GM19438 (cell line): ENCODE measurements around the gene NPAS3.

Source experiments
- ATAC-seq: cut with Tn5 transposase; IDR thresholded peaks from one replicate; pipeline ENCODE4 v1.9.1; 2021; ENCODE audit warnings: low read depth; ENCODE audit not compliant: unreplicated experiment

Gene NPAS3

DNA sequence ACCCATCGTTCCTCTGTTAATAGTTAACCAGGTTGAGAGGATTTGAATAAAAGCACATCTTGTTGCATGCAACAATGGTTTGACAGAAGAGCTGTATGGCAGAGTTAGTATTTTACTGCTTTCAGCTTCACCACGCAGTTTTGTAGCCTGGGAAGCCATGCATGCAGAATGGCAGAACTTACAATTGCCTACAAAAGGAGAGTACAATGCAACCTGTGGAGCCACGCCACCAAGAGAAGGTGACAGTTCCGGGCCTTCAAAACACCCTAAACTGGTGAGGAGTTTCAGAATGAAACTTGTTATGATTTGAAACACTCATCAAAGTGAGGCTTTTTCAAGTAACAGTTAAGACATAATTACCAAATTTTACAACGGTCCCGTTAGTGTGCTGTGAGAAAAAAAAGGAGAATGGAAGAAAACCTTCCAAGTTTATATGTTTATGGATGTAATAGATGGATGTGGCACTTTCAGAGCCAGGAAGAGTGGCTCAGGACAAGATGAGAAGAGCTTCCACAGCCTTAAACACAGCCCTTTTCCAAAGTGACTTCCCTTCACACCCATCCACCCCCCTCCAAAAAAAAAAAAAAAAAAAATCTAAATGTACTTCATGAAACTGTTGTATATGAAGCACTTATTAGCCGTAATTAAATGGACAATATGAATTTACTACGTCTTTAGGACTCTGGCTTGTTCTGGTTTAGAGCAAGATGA, 853.5 kb downstream of the NPAS3 start:
- ATAC-seq = peak; percentile 65

DNA sequence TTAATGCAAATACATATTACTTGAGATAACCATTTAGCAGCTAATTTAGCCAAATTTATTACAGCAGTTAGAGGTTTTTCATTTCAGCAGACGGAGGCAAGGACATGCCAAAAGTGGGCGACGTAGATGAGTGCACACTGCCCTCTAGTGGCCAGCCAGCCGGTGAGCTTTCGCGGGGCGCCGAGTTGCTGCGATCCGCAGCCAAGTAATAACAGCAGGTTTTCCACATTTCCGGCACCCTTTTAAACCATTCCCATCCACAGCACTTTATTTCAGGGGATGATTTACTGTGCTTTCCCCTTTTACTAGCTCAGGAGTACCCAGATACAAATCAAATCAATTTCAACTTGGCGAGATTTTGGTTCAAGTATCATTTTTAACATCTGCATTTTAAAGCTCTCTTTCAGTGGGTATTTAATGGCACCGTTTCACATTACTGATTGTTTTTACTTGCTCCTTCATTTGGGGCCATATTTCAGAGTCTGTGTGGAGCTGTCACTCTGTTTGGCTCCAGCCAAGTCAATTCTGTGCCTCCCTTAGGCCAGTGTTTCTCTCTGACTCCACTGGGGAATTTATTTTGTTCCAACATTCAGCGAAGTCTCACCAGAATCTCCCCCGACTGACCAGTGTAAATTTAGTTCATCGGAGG, 854.2 kb downstream of the NPAS3 start:
- peak; percentile 43 for ATAC-seq

DNA sequence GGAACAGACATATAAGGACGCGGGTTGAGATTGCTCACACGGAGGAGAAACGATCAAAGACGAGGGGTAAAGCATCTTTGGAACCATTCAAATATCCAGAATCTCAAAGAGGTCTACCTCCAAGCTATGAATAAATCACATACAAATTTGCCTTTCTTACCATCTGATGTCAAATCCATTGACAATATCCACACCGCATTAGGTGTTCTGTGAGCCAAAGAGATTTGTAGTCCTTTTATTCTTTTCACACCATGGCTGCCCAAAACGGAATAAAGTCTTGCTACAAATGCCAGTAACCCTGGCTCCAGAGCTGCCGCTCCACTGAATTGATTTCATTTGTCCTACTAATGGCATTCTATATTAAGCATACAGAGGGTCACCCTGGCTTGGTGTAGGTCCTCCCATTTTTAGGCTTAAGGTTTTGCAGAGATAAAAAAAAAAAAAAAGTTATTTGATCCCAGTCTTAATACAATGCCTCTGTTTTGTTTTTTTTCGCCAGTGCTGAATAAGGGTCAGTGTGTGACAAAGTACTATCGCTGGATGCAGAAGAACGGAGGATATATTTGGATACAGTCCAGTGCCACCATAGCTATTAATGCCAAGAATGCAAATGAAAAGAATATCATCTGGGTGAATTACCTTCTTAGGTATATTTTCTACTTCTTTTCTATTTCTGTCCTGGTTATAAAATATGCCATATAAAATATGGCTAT, 854.9 kb downstream of the NPAS3 start:
- ATAC-seq = no peak

DNA sequence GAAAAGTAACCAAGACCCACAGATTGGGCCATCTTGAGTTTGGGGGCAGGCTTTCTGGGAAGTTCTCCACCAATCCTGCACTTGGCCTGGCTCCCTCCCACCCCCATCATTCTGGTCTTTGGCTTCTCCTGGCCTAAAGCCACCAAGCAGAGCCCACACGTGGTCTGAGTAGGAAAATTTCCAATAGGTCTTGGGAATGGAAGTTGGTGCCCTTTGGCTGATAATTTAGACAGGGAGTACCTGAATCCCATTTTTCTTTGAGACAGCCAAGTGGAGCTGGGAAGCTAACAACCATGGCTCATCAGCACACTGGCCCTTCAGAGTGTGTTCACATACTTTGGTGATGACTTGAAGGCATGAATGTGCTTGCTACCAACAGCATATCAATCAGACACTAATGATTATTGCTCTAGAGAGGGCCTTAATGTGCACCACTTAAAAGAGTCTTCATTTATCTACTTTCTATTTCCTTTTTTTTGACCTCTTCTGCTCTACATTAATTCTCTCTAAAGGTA, 856.2 kb downstream of the NPAS3 start:
- ATAC-seq = no peak

DNA sequence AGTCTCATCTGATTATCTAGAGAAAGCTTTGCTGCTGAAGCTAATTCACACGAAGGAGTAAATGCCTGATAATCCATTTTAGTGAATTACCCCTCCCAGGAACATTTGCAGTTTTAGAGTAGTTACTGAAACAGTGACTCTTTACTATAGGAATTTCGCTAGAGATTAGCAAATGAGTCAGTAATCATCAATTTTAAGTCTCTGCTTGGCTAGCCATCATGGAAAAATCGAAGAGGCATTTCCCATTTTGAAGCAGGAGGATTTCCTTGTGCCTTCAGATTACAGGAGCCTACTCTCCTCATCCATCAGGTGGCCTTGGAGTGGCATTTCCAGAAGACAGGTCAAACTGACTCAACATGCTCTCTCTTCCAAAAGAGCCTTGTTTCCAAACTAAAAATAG, 857.7 kb downstream of the NPAS3 start:
- no peak for ATAC-seq

DNA sequence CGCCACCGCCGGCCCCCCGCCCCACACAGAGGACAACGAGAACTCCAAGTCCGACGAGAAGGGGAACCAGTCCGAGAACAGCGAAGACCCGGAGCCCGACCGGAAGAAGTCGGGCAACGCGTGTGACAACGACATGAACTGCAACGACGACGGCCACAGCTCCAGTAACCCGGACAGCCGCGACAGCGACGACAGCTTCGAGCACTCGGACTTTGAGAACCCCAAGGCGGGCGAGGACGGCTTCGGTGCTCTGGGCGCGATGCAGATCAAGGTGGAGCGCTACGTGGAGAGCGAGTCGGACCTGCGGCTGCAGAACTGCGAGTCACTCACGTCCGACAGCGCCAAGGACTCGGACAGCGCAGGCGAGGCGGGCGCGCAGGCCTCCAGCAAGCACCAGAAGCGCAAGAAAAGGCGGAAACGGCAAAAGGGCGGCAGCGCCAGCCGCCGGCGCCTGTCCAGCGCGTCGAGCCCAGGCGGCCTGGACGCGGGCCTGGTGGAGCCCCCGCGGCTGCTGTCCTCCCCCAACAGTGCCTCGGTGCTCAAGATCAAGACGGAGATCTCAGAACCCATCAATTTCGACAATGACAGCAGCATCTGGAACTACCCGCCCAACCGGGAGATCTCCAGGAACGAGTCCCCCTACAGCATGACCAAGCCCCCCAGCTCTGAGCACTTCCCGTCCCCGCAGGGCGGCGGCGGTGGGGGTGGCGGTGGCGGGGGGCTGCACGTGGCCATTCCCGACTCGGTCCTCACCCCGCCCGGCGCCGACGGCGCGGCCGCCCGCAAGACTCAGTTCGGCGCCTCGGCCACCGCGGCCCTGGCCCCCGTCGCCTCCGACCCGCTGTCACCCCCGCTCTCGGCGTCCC, 861.3 kb downstream of the NPAS3 start:
- ATAC-seq = no peak

DNA sequence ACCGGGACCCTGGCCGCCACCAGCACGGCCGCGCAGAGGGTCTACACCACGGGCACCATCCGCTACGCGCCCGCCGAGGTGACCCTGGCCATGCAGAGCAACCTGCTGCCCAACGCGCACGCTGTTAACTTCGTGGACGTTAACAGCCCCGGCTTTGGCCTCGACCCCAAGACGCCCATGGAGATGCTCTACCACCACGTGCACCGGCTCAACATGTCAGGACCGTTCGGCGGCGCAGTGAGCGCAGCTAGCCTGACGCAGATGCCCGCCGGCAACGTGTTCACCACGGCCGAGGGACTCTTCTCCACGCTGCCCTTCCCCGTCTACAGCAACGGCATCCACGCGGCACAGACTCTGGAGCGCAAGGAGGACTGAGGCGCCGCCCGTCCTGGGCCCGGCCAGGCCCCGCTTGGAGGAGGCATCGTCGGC, 862.1 kb downstream of the NPAS3 start:
- no peak for ATAC-seq

DNA sequence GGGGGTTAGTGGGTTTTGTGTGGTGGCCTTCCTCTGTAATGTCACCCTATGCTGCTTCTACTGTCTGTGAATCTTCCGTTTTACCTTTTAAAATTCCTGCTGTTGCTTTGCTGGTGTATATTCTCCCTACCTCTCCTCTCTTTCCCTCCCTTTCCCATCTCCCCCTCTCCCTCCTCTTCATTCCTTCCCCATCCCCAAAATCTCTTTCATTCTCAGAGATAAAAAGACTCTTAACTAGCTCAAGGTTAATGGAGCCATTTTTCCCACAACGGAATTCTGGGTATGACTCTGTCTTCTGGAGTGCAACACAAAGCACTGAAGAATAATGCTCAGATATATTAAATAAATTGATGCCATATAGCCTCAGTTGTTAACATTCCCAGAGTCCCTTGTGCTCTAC, 864.1 kb downstream of the NPAS3 start:
- ATAC-seq = no peak

DNA sequence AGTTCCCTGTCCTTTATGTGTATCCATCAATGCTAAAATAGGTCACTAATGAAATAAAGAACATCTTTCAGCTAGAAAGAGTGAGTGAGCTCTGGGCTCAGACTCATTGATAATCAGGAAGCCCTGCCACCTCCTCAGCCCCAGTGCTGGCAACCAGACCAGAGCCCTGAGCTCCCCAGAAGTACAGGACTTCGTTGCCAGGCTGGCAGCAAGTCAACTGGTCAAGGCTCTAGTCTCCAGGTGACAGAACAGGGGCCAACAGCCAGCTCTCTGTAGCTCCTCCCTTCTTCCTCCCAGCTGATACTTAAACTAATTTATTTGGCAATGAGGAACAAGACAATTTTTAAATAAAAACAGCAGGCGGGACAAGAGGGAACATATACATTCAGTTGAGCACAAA, 866.9 kb downstream of the NPAS3 start:
- ATAC-seq = no peak

DNA sequence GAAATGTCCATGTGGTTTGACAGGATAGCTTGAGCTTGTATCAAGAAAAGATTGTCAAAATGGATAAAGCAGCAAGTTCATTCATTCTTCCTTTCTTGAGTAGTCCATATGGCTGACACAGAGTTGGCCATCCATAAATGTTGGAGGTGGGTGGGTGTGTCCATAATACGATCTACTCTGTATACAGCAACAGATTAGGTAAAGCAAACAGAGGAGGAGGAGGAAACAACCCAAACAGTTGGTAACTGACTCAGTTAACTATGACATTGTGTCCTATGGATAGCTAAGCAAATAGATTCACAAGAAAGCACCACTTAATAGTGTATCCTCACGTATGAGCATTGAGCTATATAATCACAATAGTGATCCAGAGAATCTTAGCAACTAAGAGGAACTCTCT, 868.2 kb downstream of the NPAS3 start:
- no peak for ATAC-seq

DNA sequence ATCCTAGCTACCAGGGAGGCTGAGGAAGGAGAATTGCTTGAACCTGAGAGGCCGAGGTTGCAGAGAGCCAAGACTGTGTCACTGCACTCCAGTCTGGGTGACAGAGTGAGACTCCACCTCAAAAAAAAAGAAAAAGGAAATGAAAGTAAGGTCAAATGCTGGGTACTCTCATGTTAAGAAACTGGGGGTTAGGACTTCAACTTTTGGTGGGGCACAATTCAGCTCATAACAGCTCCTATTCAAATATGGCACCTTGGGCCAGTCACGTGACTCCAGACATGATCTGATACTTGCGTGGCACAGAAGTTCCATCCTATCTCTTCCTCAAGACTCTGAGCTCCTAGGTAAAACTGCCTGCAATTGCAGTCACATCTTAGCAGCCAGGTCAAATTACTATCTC, 869.5 kb downstream of the NPAS3 start:
- ATAC-seq = no peak

DNA sequence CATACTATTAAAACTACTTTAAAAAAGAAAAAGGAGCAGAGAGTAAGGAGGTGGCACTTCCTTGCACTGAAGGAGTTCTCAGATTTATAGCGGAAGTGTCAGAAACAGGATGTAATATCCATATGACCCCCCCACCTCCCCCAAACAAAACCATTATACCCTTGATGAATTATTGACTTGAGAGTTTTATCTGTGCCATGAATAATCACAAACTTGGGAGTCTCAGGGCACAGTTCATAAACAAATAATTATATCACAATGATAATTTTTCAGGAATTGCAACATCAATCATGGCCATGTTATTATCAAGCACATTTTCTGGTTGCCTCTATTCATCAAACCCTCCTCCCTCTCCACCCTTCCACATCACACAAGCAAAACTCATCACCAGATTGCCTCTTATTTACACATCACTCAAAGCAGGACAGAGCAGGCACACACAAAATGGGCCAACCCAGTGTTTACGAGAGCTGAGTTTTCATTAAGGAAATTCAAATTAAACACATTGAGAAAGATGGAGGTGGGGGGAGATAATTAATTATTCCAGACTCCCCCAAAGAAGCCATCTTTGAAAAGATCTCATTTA, 870.8 kb downstream of the NPAS3 start:
- ATAC-seq = no peak

DNA sequence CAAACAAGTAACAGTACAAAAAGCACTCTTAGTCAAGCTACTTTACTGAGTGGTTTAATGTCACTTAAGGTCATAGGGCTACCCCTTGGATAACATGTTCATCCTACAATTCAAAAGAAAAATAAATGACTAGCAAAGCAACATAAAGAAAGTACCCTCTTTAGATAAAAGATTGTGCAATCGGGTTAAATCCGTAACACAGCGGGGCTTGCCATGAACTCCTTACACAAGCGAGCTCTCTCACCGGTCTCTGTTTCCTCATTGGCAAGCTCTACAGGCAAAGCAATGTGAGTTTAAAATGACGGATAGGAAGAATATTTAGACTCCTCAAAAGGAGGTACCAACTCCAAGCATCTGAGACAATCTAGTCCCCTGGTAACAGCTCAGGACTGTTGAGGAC, 871.6 kb downstream of the NPAS3 start:
- ATAC-seq = no peak

DNA sequence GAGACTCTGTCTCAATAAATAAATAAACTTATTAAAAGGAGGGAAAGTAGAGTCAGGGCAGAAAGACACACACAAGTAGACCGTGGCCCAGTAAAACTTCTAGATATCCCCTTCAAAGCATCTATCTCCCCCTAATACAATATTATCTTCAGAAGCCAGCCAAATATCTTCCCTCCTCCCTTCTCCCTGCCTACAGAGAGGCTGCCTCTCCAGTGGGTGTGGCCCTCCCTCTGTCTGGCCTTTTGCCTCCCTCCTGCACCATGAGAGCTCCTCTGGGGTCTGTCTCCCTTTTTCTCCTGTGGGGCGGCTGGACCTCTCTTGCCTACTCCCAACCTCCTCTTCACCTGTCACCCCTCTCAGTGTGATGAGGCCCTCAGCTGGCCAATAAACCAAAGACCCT, 873.0 kb downstream of the NPAS3 start:
- ATAC-seq = no peak

DNA sequence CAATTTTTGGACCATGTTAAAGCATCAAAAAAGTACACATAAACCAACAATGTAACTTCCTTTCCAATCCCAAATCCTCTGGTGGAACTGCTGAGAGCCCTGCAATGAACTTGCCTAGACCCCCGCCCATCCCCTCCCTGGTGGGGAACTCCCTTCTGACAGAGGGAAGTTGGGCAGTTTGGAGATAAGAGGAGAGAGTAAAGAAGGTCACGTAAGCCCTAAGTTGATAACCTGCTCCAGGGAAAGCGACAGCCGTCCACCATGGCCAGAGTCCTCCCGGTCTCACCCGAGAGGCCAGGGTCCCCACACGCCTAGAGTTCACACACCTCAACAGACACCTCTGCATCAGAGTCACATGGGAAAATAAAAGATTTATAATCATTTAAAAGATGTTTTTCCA, 873.5 kb downstream of the NPAS3 start:
- no peak for ATAC-seq

DNA sequence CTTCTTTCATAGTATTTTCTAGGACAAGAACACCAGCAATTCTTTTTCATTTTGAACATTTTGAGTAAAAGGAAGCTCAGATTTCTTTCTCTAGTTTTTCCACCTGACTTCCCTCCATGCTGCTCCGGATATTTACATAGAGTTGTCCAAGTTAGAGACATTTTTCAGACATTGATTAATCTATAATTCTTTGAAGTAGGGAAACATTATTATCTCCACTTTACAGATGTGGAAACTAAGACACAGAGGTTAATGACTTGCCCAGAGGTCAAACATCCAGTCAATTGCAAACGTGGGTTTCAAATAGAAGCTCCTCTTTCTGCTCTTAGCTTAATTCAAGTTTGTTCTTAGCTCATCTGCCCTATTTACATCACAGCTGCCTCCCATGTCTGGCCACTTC, 873.9 kb downstream of the NPAS3 start:
- no peak for ATAC-seq

DNA sequence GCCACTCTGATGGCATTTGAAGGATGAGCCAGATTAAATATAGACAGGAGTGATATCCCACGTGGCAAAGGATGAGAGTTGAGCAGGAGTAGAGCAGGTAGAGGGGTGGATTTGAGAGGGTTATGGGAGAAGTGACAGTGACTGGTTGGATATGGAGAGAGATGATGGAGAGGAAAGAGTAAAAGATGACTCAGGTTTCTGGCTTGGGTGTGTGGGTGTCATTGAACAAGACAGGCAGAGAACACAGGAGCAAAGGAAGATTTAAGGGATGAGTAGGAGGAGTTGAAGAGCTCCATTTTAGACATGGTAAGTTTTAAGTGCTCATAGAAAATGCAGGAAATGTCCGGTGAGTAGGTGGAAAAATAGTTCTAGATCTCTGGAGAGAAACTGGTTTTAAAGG, 875.3 kb downstream of the NPAS3 start:
- ATAC-seq = no peak

DNA sequence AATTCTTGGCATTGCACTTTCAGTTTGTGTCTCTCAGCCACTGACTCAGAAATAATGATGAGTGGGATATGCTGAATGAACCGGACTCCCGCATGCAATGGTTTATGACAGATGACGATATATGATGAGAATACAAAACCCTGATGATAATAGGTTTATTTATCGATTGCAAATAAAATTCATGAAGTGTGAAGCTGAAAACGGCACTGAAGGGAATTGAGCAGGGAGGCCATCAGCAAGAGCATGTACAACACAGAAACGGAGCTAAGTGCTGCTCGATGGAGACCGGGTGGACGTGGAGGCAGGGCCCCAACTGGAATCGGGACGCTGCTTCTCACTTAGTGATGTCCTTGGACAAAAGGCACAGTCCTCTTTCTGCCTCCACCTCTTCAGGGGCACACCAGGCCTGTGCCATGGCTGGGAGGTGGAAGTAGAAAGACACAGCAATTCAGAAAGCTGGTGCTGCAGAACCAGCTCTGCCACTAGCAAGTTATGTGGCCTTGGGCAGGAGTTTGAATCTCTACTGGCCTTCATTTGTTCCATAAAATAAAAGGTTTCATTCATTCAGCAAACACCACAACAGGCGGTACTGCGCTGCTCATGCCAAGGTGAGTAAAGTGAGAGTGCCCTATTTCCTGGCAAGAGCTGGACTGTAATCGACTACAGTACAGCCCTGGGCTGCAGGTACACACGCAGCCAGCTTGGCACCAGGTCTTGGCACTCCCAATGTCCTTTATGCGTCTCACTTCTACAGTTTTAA, 895.2 kb downstream of the NPAS3 start:
- ATAC-seq = no peak

DNA sequence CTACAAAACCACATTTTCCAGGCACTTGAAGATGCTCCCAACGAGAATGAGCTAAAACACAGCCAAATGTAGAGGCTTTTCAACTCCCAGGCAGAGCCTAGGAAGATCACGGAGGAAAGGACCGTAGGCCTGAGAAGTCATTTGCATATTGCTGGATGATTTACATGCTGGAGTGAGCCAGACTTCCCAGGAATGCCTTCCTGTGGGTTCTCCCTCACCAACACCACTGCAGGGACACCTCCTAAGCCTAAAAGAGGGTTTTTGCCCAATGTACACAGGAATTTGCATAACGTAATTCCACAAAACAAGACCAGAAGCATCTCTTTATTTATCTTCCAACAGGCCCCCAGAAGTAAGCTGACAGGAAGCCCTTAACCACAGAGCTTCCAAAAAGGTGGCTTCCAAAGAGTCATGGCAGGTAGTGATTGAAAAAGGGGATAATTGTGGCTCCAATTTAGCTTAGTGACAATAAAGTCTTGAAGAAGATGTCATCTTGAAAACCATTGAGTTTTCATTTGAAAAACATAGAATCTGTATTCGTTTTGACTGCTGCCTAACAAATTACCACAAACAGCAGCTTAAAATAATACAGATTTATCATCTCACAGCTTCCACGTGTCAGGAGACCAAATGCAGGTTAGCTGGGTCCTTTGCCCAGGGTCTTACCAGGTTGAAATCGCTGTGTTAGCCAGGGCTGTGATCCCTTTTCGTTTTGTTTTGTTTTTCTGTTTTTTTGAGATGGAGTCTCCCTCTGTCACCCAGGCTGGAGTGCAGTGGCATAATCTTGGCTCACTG, 896.0 kb downstream of the NPAS3 start:
- ATAC-seq = no peak
